Measurements from ENCODE around the gene TMEM25. TPM values are rescaled to one million over a fixed set of nuclear protein-coding genes. Genes with fewer than 3 reads are reported as not detected.

Gene TMEM25
- total RNA-seq, 1 donor from 2014 or later, result 47.9 TPM

DNA sequence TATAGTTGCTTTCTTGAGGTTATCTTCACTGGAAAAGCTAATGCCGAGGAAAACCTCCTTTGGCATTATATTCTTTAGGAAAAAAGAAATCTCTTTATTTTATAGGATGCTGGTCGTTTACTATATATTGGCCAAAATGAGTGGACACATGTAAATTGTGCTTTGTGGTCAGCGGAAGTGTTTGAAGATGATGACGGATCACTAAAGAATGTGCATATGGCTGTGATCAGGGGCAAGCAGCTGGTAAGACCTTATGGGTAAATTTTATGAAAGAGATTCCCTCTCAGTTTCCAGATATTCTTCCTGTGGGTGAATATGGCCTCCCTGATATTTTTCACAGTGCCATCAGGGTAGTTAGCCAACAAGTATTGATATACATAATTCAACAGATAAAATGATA, 33.2 kb upstream of the TMEM25 start:
- Histone ChIP-seq H3K4me3 (ENCODE audit: low read depth, low read length) (no peak overlapping the region), H3K27me3 (ENCODE audit: control insufficient read depth, insufficient read depth, low read length) (no peaks in the 10 kb centered on the region), H3K36me3 (ENCODE audit: control insufficient read depth, insufficient read depth, low read length) (peaks cover 3% of the 10 kb centered on the region)
- TF ChIP-seq, protein P1, sequence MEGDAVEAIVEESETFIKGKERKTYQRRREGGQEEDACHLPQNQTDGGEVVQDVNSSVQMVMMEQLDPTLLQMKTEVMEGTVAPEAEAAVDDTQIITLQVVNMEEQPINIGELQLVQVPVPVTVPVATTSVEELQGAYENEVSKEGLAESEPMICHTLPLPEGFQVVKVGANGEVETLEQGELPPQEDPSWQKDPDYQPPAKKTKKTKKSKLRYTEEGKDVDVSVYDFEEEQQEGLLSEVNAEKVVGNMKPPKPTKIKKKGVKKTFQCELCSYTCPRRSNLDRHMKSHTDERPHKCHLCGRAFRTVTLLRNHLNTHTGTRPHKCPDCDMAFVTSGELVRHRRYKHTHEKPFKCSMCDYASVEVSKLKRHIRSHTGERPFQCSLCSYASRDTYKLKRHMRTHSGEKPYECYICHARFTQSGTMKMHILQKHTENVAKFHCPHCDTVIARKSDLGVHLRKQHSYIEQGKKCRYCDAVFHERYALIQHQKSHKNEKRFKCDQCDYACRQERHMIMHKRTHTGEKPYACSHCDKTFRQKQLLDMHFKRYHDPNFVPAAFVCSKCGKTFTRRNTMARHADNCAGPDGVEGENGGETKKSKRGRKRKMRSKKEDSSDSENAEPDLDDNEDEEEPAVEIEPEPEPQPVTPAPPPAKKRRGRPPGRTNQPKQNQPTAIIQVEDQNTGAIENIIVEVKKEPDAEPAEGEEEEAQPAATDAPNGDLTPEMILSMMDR (IDR thresholded peaks at IDR 0.05; ENCODE audit: insufficient read depth, low read length, poor library complexity, severe bottlenecking), result no peak
- no peak for DNase-seq (ENCODE audit: low read depth)

DNA sequence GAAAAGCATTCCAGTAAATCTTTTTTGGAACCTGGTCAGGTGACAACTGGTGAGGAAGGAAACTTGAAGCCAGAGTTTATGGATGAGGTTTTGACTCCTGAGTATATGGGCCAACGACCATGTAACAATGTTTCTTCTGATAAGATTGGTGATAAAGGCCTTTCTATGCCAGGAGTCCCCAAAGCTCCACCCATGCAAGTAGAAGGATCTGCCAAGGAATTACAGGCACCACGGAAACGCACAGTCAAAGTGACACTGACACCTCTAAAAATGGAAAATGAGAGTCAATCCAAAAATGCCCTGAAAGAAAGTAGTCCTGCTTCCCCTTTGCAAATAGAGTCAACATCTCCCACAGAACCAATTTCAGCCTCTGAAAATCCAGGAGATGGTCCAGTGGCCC, 27.8 kb upstream of the TMEM25 start:
- TF ChIP-seq, protein P1 (IDR thresholded peaks at IDR 0.05; ENCODE audit: insufficient read depth, low read length, poor library complexity, severe bottlenecking), result no peak
- peaks cover 7% of the 10 kb centered on the region for H3K36me3 ChIP-seq (ENCODE audit: control insufficient read depth, insufficient read depth, low read length)
- no peak for DNase-seq (ENCODE audit: low read depth)
- H3K4me3 ChIP-seq (ENCODE audit: low read depth, low read length), result no peak overlapping the region
- no peaks in the 10 kb centered on the region for H3K27me3 ChIP-seq (ENCODE audit: control insufficient read depth, insufficient read depth, low read length)

DNA sequence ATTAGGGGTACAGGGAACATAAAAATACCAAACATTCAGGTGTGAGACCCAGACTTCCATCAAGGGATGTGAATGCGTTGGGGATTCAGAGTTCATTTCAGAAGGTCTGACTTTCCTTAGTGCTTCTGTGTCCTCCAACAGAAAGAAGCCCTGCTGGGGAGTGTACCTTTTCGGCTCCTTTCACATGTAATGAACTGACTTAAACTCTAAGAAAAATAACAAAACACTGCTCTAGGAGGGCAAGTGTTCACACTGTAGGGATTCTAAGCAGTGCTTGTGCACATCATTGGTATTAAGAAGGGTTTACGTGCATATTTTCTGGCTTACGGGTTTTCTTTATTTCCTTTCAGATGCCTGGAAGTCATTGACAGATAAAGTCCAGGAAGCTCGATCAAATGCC, 19.4 kb upstream of the TMEM25 start:
- Histone ChIP-seq H3K27me3 (ENCODE audit: control insufficient read depth, insufficient read depth, low read length) (no peaks in the 10 kb centered on the region), H3K36me3 (ENCODE audit: control insufficient read depth, insufficient read depth, low read length) (peaks cover 4% of the 10 kb centered on the region), H3K4me3 (ENCODE audit: low read depth, low read length) (no peak overlapping the region)
- TF ChIP-seq, protein P1 (IDR thresholded peaks at IDR 0.05; ENCODE audit: insufficient read depth, low read length, poor library complexity, severe bottlenecking), result no peak
- DNase-seq (ENCODE audit: low read depth), result no peak

DNA sequence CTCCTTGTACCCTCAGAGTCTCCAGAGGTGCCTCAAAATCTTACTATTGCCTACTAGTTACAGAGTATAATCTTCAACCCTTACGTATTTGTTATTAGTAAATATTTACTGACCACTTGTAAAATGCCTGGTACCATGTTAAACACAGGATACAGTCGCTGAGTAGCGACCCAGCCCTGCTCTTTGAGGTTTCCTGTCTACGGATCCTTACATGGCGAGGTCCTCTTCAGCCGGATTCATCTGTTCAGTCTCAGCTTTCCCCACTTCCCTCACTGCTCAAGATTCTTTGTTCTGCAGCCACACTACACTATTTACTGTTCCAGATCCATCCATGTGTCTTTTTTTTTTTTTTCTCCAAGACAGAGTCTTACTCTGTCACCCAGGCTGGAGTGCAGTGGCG, 16.9 kb upstream of the TMEM25 start:
- peaks cover 4% of the 10 kb centered on the region for H3K36me3 ChIP-seq (ENCODE audit: control insufficient read depth, insufficient read depth, low read length)

DNA sequence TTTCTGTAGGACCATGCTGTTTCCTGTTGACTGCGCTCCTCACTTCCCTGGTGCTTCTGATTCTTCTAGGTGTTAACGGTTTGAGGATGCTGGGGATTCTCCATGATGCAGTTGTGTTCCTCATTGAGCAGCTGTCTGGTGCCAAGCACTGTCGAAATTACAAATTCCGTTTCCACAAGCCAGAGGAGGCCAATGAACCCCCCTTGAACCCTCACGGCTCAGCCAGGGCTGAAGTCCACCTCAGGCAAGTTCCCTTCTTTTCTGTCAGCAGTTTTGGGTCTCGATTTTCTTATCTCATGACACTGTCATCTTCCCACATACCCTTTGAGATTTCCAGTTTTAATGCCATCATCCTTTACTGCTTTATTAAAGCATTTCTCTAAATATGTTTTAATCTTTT, 11.4 kb upstream of the TMEM25 start:
- TF ChIP-seq, protein P1 (IDR thresholded peaks at IDR 0.05; ENCODE audit: insufficient read depth, low read length, poor library complexity, severe bottlenecking), result no peak
- H3K36me3 ChIP-seq (ENCODE audit: control insufficient read depth, insufficient read depth, low read length), result peaks cover 6% of the 10 kb centered on the region

More for the DNA sequence above, 16.9 kb upstream of the TMEM25 start:
- H3K27me3 ChIP-seq (ENCODE audit: control insufficient read depth, insufficient read depth, low read length), result no peaks in the 10 kb centered on the region
- TF ChIP-seq, protein P1 (IDR thresholded peaks at IDR 0.05; ENCODE audit: insufficient read depth, low read length, poor library complexity, severe bottlenecking), result no peak
- no peak overlapping the region for H3K4me3 ChIP-seq (ENCODE audit: low read depth, low read length)
- DNase-seq (ENCODE audit: low read depth), result no peak

DNA sequence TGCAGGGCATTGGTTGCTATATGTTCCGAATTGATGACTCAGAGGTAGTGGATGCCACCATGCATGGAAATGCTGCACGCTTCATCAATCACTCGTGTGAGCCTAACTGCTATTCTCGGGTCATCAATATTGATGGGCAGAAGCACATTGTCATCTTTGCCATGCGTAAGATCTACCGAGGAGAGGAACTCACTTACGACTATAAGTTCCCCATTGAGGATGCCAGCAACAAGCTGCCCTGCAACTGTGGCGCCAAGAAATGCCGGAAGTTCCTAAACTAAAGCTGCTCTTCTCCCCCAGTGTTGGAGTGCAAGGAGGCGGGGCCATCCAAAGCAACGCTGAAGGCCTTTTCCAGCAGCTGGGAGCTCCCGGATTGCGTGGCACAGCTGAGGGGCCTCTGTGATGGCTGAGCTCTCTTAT, 9.1 kb upstream of the TMEM25 start:
- Histone ChIP-seq H3K36me3 (ENCODE audit: control insufficient read depth, insufficient read depth, low read length) (peaks cover 6% of the 10 kb centered on the region), H3K27me3 (ENCODE audit: control insufficient read depth, insufficient read depth, low read length) (no peaks in the 10 kb centered on the region), H3K4me3 (ENCODE audit: low read depth, low read length) (no peak overlapping the region)
- DNase-seq (ENCODE audit: low read depth), result no peak
- TF ChIP-seq, protein P1 (IDR thresholded peaks at IDR 0.05; ENCODE audit: insufficient read depth, low read length, poor library complexity, severe bottlenecking), result no peak

More for the DNA sequence above, 11.4 kb upstream of the TMEM25 start:
- no peak overlapping the region for H3K4me3 ChIP-seq (ENCODE audit: low read depth, low read length)
- DNase-seq (ENCODE audit: low read depth), result no peak
- H3K27me3 ChIP-seq (ENCODE audit: control insufficient read depth, insufficient read depth, low read length), result no peaks in the 10 kb centered on the region
